G401 (cell line): ENCODE data around the gene DPYSL5. TPM values are rescaled to one million over a fixed set of nuclear protein-coding genes. Genes with fewer than 3 reads are reported as not detected.

Experiments used
- total RNA-seq: library from RNA; depleted of rRNA; stranded (reverse); fragments of >200 nt; shearing (Covaris generic); gene quantifications from 2 replicates; pipeline ENCODE4 v1.2.3, GENCODE V29; 2014; rRNA removed

DPYSL5 gene
- total RNA-seq, 1 experiment from 2014 or later = 4.8 TPM

Other genes starting within 250 kb of the DPYSL5 start
- gene CIB4, start 206.8 kb upstream of the DPYSL5 start, total RNA-seq = not detected in 2 replicates
- gene KCNK3, start 155.4 kb upstream of the DPYSL5 start, total RNA-seq = not detected in 2 replicates
- 15.8 and 27.5 TPM in 2 replicates for gene SLC35F6, start 83.8 kb upstream of the DPYSL5 start, total RNA-seq
- gene CENPA, start 62.1 kb upstream of the DPYSL5 start, total RNA-seq = 42.0 and 59.8 TPM in 2 replicates
- gene MAPRE3, start 122.5 kb downstream of the DPYSL5 start, total RNA-seq = 2.3 and 4.2 TPM in 2 replicates
- 34.7 and 37.0 TPM in 2 replicates for gene TMEM214, start 184.8 kb downstream of the DPYSL5 start, total RNA-seq
- 59.4 and 68.2 TPM in 2 replicates for gene AGBL5, start 203.5 kb downstream of the DPYSL5 start, total RNA-seq
- 339 and 392 TPM in 2 replicates for gene OST4, start 223.5 kb downstream of the DPYSL5 start, total RNA-seq
- 2.3 and 3.9 TPM in 2 replicates for gene EMILIN1, start 230.5 kb downstream of the DPYSL5 start, total RNA-seq
- gene KHK, start 238.6 kb downstream of the DPYSL5 start, total RNA-seq = 2.4 and 7.3 TPM in 2 replicates